Peyer's patch (tissue), 4 donors: ENCODE data around the gene PGM5.

Experiments used
- CTCF ChIP-seq, 6 experiments: fragments of 450-650 bp in 4 of 6; fragments of 200-600 bp in 2 of 6; sonication (generic) in 1 of 6; IDR thresholded peaks; one replicate each; pipeline ENCODE4 v1.5.1; 2017 to 2019; ENCODE audit warnings: antibody characterized with exemption in 6 of 6, mild to moderate bottlenecking in 3 of 6, moderate library complexity in 1 of 6
- POLR2A ChIP-seq, 2 donors: fragments of 450-650 bp; IDR thresholded peaks; one replicate each; pipeline ENCODE4 v1.5.1; 2017; ENCODE audit warnings: antibody characterized with exemption in 2 of 2, mild to moderate bottlenecking in 2 of 2, moderate library complexity in 2 of 2

- TF ChIP-seq CTCF (IDR thresholded peaks at IDR 0.05) (peak in 5 of 6 experiments; percentile 27 to 50 (median 43)), POLR2A (IDR thresholded peaks at IDR 0.05) (no peak)
Measured at GRCh38 chr9:68560071-68560844, 203.8 kb downstream of the PGM5 start.
